NCI-H146 (cell line): Measurements from ENCODE around the gene PKD2.
"Not testable (repeated sequence)": the region's sequence is repeated elsewhere in the genome, so short reads cannot be mapped to it uniquely, and the experiment has no call there.

Source experiments
- DNase-seq: peaks from one replicate; lab custom pipeline; 2025; lab: John Stamatoyannopoulos, UW

The PKD2 gene

GRCh38 chr4:88115587-88115986, 108.2 kb downstream of the PKD2 start:
- DNase-seq = no peak

DNA sequence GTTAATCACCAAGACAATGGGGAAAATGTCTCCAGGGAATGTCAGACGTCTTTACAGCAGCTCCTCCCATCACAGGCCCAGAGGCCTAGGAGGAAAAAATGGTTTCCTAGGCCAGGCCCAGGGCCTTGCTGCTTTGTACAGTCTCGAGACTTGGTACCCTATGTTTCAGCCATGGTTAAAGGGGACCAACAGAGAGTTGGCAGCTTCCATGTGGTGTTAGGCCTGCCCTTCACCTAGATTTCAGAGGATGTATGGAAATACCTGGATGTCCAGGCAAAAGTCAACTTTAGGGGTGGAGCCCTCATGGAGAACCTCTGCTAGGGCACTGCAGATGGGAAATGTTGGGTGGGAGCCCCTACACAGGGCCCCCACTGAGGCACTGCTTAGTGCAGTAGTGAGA, 112.5 kb downstream of the PKD2 start:
- DNase-seq = no peak

GRCh38 chr4:88122260-88122659, 114.8 kb downstream of the PKD2 start:
- not testable (repeated sequence) for DNase-seq
